Activated CD8-positive, alpha-beta T cell treated with anti-CD3 and anti-CD28 coated beads, Interleukin-2, amount 10 ng/mL, durations not matched to agents 7 days and 5 days (primary cell): ENCODE measurements around the gene LRRC59. TPM values are rescaled to one million over a fixed set of nuclear protein-coding genes. Genes with fewer than 3 reads are reported as not detected.
A peak's percentile ranks its signal among the peaks of the same experiment; 100 is the strongest.
"Not testable (repeated sequence)": the region's sequence is repeated elsewhere in the genome, so short reads cannot be mapped to it uniquely, and the experiment has no call there.

ENCODE experiments used
- ATAC-seq: fragments of 150-1000 bp; cut with Tn5 transposase; one replicate; pipeline ENCODE4 v1.10.0; 2021; ENCODE audit warnings: moderate library complexity
- CTCF ChIA-PET: fragments of 350-600 bp; sonication (Branson Sonifier 250); formaldehyde crosslinking; loops from one replicate; lab custom pipeline; 2021; ENCODE audit warnings: antibody characterized with exemption; lab: Charles Lee
- POLR2A ChIA-PET: fragments of 350-600 bp; sonication (Branson Sonifier 250); formaldehyde crosslinking; loops from one replicate; lab custom pipeline; 2021; ENCODE audit warnings: antibody characterized with exemption; lab: Charles Lee
- DNase-seq: peaks from one replicate; pipeline ENCODE4 v3.0.0-alpha.2; 2020
- H3K27ac Mint-ChIP-seq: one replicate; pipeline ENCODE4 v1.8.0; 2021; ENCODE audit warnings: mild to moderate bottlenecking, mixed read lengths
- H3K27me3 Mint-ChIP-seq: one replicate; pipeline ENCODE4 v1.8.0; 2021; ENCODE audit warnings: low read depth, mixed read lengths
- H3K36me3 Mint-ChIP-seq: one replicate; pipeline ENCODE4 v1.8.0; 2021; ENCODE audit warnings: low read depth, mixed read lengths
- H3K4me1 Mint-ChIP-seq: one replicate; pipeline ENCODE4 v1.8.0; 2021; ENCODE audit warnings: low read depth, mixed read lengths
- H3K4me3 Mint-ChIP-seq: one replicate; pipeline ENCODE4 v1.8.0; 2021; ENCODE audit warnings: mild to moderate bottlenecking, mixed read lengths
- H3K9me3 Mint-ChIP-seq: one replicate; pipeline ENCODE4 v1.8.0; 2022; ENCODE audit warnings: mixed read lengths; ENCODE audit not compliant: insufficient read depth
- total RNA-seq, 2 experiments: library from RNA; stranded (reverse); gene quantifications; one replicate each; pipeline ENCODE4 v1.2.3, GENCODE V29; 2021

LRRC59 gene
- total RNA-seq, 2 experiments from 2014 or later, result 77.7 to 77.9 TPM

DNA sequence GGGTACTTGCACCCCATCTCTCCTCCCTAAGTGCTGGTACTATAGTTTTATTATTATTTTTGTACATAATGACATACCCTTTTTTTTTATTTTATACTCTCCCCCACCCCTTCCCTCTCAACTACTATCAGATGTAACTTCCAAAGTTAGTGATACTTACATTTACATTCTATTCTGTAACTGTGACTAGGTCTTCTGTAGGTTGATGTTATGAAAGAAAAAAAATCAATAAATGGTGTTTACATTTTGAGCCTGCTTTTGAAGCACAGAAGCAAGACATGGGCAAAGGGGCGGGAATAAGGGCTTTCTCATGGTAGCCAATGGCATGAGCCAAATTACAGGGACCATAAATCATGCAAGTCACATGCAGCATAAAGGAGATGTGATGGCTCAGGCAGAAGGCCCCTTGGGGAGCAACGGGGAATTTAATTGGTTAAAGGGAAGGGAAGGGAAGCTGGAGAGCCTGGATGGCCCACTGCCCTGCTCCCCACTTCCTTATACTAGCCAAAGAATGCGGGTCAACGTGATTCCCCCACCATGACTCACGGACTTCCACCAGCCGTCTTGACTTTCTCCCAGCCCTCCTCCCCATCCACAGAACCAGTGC is 26.3 kb upstream of the LRRC59 start:
- Mint-ChIP-seq H3K9me3 (peaks cover 6% of the 10 kb centered on the region), H3K27ac (no peak overlapping the region), H3K4me1 (peaks cover 47% of the 10 kb centered on the region), H3K27me3 (no peaks in the 10 kb centered on the region), H3K36me3 (peaks cover 11% of the 10 kb centered on the region), H3K4me3 (no peak overlapping the region)
- DNase-seq (no peak), ATAC-seq (no peak)
- ChIA-PET CTCF (interaction anchor here (4.5 kb wide), 1 partner anchor 26 kb away, joined by 44 read pairs; the partner anchor contains the start of gene LRRC59), POLR2A (no interaction called here)

DNA sequence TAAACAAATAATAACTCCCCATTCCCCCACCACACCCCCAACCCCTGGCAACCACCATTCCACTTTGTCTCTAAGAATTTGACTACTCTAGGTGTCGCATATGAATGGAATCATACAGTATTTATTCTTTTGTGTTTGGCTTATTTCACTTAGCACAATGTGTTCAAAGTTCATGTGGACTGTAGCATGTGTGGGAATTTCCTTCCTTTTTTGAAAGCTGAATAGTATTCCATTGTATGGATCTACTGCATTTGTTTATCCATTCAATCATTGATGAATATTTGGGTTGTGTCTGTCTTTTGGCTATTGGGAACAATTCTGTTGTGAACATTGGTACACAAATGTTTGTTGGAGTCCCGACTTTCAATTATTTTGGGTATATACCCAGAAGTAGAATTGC is 25.4 kb upstream of the LRRC59 start:
- Mint-ChIP-seq H3K27me3 (no peaks in the 10 kb centered on the region), H3K4me1 (peaks cover 44% of the 10 kb centered on the region), H3K27ac (no peak overlapping the region), H3K4me3 (no peak overlapping the region), H3K9me3 (peaks cover 6% of the 10 kb centered on the region), H3K36me3 (peaks cover 11% of the 10 kb centered on the region)
- POLR2A ChIA-PET, result interaction anchor here (1.1 to 2.3 kb wide), 2 partner anchors 10 to 26 kb away, joined by 3 to 19 read pairs; partner anchors contain the start of gene LRRC59
- DNase-seq, result no peak
- ATAC-seq, result no peak
- CTCF ChIA-PET, result interaction anchor here (2.1 to 3.6 kb wide), 2 partner anchors 25 to 60 kb away, joined by 7 to 28 read pairs; partner anchors contain the start of gene LRRC59

DNA sequence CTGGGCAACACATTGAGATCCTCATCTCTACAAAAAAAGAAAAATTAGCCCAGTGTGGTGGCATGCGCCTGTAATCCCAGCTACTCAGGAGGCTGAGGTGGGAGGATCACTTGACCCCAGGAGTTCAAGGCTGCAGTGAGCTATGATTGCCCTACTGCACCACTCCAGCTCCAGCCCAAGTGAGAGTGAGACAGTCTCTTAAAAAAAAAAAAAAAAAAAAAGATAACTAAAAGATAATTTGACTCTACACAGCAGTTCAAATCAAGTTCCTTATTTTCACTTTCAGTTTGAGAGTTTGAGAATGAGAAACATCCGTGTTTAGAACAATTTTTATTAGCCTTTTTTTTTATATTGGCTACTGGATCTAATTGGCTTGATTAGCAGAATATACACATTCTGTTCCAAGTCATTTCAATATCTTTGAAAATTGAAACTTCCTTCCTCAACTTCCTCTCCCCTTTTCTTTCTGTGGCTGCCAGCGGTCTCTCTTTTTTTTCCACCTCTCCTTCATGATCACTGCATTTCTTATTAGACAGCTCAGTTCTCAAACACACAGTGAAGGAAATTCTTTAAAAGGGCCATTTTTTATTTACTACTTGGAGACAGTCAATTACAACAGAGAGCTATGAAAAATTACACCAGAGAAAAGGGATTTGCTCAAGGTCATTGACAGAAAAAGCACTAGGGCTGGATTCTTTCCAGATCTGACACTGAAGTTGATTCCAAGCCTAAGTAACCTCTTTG is 24.2 kb upstream of the LRRC59 start:
- H3K27me3 Mint-ChIP-seq, result peaks cover 5% of the 10 kb centered on the region
- CTCF ChIA-PET, result interaction anchor here (0.9 to 3.6 kb wide), 8 partner anchors 10 to 121 kb away, joined by 3 to 28 read pairs (median 4); partner anchors contain the start of gene LRRC59
- POLR2A ChIA-PET, result interaction anchor here (0.9 to 2.3 kb wide), 4 partner anchors 11 to 57 kb away, joined by 3 to 19 read pairs (median 3); partner anchors contain the start of genes LRRC59 and RSAD1
- H3K4me1 Mint-ChIP-seq, result peaks cover 33% of the 10 kb centered on the region
- ATAC-seq, result peak; percentile 14
- H3K27ac Mint-ChIP-seq, result peak overlapping the region; percentile 88
- peaks cover 11% of the 10 kb centered on the region for H3K36me3 Mint-ChIP-seq
- H3K4me3 Mint-ChIP-seq, result peak overlapping the region; percentile 68
- peaks cover 6% of the 10 kb centered on the region for H3K9me3 Mint-ChIP-seq
- DNase-seq, result no peak

DNA sequence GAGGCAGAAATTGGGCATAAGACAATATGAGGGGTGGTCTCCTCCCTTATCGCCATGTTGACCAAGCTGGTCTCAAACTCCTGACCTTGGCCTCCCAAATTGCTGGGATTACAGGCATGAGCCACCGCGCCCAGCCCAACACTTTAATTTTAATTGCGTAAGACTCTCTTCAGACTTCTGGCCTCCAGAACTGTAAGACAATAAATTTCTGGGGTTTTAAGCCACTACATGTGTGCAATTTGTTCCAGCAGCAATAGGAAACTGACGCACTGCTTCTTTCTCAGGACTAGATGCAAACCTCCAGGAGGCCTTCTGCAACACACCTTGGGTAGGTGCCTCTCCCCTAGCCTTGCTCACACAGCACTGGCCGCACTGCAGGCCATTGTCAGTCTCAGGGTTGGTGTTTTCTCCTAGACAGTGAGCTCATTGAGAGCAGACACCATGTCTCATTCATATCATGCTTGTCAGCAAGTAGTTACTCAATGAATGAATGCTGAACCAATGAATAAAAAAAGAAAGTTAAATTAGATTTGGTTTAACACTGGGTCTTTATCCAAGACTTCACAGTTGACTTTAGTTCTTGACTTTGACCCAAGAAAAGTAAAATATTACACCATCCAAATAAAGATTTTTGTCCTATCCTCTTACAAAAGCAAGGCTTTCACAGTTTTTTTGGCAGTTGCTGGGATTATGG is 23.2 kb upstream of the LRRC59 start:
- Mint-ChIP-seq H3K36me3 (peaks cover 11% of the 10 kb centered on the region), H3K27me3 (peaks cover 5% of the 10 kb centered on the region), H3K4me1 (peaks cover 31% of the 10 kb centered on the region), H3K27ac (peak overlapping the region; percentile 88), H3K9me3 (peaks cover 6% of the 10 kb centered on the region), H3K4me3 (peak overlapping the region; percentile 68)
- DNase-seq, result no peak
- POLR2A ChIA-PET, result interaction anchor here (0.9 to 2.3 kb wide), 2 partner anchors 23 to 58 kb away, joined by 3 to 19 read pairs; partner anchors contain the start of genes LRRC59 and RSAD1
- CTCF ChIA-PET, result interaction anchor here (0.9 to 3.6 kb wide), 6 partner anchors 11 to 122 kb away, joined by 3 to 28 read pairs (median 4); partner anchors contain the start of gene LRRC59
- no peak for ATAC-seq

DNA sequence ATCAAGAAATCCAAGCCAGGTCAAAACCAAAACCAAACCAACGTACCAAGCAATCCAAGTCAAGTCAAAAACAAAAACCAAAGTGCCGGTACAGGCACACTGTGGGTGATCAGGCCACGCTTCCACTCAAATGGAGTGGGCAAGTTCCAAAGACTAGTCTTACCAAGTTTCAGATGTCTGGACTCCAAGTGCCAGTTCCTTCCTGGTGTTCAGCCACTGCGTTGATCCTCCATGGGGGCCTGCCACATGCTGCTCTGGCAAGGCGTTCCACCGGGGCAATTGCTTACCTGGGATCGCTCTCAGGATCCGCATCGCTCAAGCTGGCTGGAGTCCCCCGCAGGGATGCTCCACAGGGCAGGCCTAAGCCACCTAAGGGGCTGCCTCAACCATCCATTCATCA is 22.3 kb upstream of the LRRC59 start:
- DNase-seq, H3K27me3 Mint-ChIP-seq, H3K4me3 Mint-ChIP-seq, POLR2A ChIA-PET, H3K9me3 Mint-ChIP-seq, ATAC-seq: not testable (repeated sequence)
- CTCF ChIA-PET, result interaction anchor here (3.6 kb wide), 1 partner anchor 22 kb away, joined by 28 read pairs; the partner anchor contains the start of gene LRRC59
- peak overlapping the region; percentile 5 for H3K27ac Mint-ChIP-seq
- H3K36me3 Mint-ChIP-seq, result peaks cover 11% of the 10 kb centered on the region
- peaks cover 23% of the 10 kb centered on the region for H3K4me1 Mint-ChIP-seq

DNA sequence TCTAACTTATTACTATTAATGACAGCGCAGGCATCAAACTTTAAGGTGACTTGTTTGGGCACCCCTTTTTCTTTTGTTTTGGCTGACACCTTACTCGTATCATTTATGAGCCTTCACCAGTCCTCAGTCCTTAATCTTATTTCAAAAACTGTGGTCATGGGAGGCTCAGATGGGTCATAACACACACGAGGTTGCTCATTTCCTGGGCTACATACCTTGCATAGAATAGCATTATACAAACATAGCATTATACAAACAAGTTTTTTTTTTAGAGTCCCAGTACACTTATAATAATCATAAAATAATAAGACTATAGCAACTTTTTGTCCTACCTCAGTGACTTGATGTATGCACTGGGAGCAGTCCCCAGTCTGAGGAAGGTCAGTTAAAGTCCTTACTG is 17.5 kb upstream of the LRRC59 start:
- POLR2A ChIA-PET, result no interaction called here
- Mint-ChIP-seq H3K4me3 (no peak overlapping the region), H3K4me1 (peaks cover under 1% of the 10 kb centered on the region), H3K27me3 (peaks cover 21% of the 10 kb centered on the region), H3K27ac (no peak overlapping the region), H3K36me3 (peaks cover 5% of the 10 kb centered on the region), H3K9me3 (peaks cover 6% of the 10 kb centered on the region)
- no peak for ATAC-seq
- CTCF ChIA-PET, result no interaction called here
- no peak for DNase-seq

DNA sequence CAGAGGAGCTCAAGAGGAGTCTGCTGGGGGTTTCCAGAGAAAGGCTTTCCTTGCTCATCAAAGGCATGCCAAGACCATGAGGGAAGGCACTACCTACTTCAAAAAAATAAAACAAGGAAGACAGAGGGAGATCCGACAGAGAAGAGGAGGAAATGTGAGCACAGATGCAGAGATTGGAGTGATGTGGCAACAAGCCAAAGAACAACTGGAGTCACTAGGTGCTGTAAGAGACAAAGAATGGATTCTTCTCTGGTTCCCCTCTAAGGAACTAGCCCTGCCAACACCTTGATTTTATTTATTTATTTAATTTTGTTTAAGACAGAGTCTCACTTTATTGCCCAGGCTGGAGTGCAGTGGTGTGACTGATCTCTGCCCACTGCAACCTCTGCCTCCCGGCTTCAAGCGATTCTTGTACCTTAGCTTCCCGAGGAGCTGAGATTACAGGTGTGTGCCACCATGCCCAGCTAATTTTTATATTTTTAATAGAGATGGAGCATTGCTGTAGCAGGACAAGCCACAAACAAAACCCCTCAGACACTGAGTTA is 14.9 kb upstream of the LRRC59 start:
- H3K27me3 Mint-ChIP-seq, result peaks cover 24% of the 10 kb centered on the region
- ChIA-PET POLR2A (interaction anchor here (1.1 kb wide), 1 partner anchor 17 kb away, joined by 3 read pairs; no protein-coding TSS in a partner anchor), CTCF (interaction anchor here (1.0 to 1.4 kb wide), 3 partner anchors 15 to 66 kb away, joined by 3 to 5 read pairs (median 3); partner anchors contain the start of genes LRRC59 and RSAD1)
- H3K27ac Mint-ChIP-seq, result no peak overlapping the region
- no peak overlapping the region for H3K4me3 Mint-ChIP-seq
- H3K9me3 Mint-ChIP-seq, result no peaks in the 10 kb centered on the region
- DNase-seq (no peak), ATAC-seq (no peak)
- no peaks in the 10 kb centered on the region for H3K36me3 Mint-ChIP-seq
- no peaks in the 10 kb centered on the region for H3K4me1 Mint-ChIP-seq

DNA sequence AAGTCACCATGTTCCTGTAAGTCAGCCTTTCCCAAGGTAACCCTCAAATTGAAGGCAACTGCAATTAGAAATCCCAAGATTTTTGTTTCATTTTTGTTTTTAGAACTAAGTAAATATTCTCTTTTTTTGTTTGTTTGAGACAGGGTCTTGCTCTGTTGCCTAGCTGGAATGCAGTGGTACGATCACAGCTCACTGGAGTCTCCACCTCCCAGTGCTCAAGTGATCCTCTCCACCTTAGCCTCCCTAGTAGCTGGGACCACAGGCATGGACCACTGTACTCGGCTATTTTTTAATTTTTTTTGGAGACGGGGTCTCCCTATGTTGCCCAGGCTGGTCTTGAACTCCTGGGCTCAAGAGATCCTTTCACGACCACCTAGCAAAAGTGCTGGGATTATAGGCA is 10.6 kb upstream of the LRRC59 start:
- Mint-ChIP-seq H3K4me1 (no peaks in the 10 kb centered on the region), H3K36me3 (no peaks in the 10 kb centered on the region), H3K27ac (no peak overlapping the region), H3K9me3 (no peaks in the 10 kb centered on the region), H3K4me3 (no peak overlapping the region), H3K27me3 (peaks cover 27% of the 10 kb centered on the region)
- ChIA-PET CTCF (interaction anchor here (3.2 kb wide), 1 partner anchor 10 kb away, joined by 19 read pairs; the partner anchor contains the start of gene LRRC59), POLR2A (interaction anchor here (1.8 kb wide), 1 partner anchor 11 kb away, joined by 18 read pairs; the partner anchor contains the start of gene LRRC59)
- DNase-seq (no peak), ATAC-seq (no peak)

DNA sequence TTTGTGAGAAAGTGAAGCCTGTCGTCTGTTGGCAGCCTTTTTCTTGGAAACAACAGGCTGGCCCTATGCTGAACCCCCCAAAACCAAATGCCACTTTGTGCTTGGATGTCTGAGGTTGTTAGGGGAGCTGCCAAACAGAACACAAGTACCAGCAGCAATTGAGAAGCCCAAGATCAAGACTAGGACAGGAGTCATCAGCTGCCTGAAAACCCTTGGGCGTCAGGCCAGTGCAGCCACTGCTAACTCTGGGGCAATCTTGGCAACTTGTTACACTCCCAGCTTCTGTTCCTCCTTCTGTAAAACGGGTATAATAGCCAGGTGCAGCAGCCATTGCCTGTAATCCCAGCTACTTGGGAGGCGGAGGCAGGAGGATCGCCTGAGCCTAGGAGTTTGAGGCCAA is 9.3 kb upstream of the LRRC59 start:
- H3K4me3 Mint-ChIP-seq, result no peak overlapping the region
- DNase-seq (no peak), ATAC-seq (no peak)
- no peaks in the 10 kb centered on the region for H3K4me1 Mint-ChIP-seq
- CTCF ChIA-PET, result interaction anchor here (3.2 kb wide), 1 partner anchor 9 kb away, joined by 19 read pairs; the partner anchor contains the start of gene LRRC59
- no peak overlapping the region for H3K27ac Mint-ChIP-seq
- peaks cover 20% of the 10 kb centered on the region for H3K27me3 Mint-ChIP-seq
- POLR2A ChIA-PET, result interaction anchor here (0.6 to 1.8 kb wide), 2 partner anchors 9 to 73 kb away, joined by 3 to 18 read pairs; partner anchors contain the start of gene LRRC59
- no peaks in the 10 kb centered on the region for H3K9me3 Mint-ChIP-seq
- H3K36me3 Mint-ChIP-seq, result no peaks in the 10 kb centered on the region

DNA sequence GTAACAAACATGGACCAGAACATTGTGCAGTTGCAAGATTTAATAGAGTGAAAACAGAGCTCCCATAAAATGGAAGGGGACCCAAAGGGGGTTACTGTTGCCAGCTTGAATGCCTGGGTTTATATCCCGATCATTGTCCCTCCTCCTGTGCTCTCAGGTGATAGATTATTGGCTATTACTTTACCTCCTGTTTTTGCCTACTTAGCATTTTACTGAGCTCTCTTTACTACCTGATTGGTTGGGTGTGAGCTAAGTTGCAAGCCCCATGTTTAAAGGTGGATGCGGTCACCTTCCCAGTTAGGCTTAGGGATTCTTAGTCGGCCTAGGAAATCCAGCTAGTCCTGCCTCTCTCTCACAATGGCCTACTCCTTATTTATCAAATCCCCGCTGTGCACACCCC is 8.0 kb upstream of the LRRC59 start:
- DNase-seq, H3K9me3 Mint-ChIP-seq, H3K27ac Mint-ChIP-seq, H3K4me3 Mint-ChIP-seq, H3K36me3 Mint-ChIP-seq, ATAC-seq, H3K4me1 Mint-ChIP-seq: not testable (repeated sequence)
- POLR2A ChIA-PET, result interaction anchor here (1.2 kb wide), 1 partner anchor 8 kb away, joined by 4 read pairs; the partner anchor contains the start of gene LRRC59
- H3K27me3 Mint-ChIP-seq, result peaks cover 20% of the 10 kb centered on the region
- CTCF ChIA-PET, result interaction anchor here (1.2 to 3.2 kb wide), 2 partner anchors 8 to 62 kb away, joined by 3 to 19 read pairs; partner anchors contain the start of gene LRRC59
